ENCODE data around the gene SLC12A6. TPM values are rescaled to one million over a fixed set of nuclear protein-coding genes. Genes with fewer than 3 reads are reported as not detected.

The SLC12A6 gene
- total and polyA plus RNA-seq, 8 donors = 25.3 to 47.4 (median 29.7) TPM

- no peak for TF ChIP-seq CTCF (IDR thresholded peaks at IDR 0.05)
- Histone ChIP-seq H3K27ac (peak overlapping the region in 1 of 2 donors; percentile 30), H3K27me3 (no peaks in the 10 kb centered on the region), H3K9me3 (no peaks in the 10 kb centered on the region), H3K4me1 (peaks cover 11 to 58% of the 10 kb centered on the region in 2 donors), H3K4me3 (no peak overlapping the region), H3K36me3 (no peaks in the 10 kb centered on the region)
- intact Hi-C loops (cut with DNase I) = loop anchor here in 1 of 2 donors (10.0 kb wide), 1 partner anchor 87 kb away; no protein-coding TSS in a partner anchor
- ATAC-seq (peak; percentile 22), DNase-seq (peak in 1 of 4 donors; percentile 49)
Observed at GRCh38 chr15:34331809-34332208, 5.8 kb downstream of the SLC12A6 start.

GRCh38 chr15:34330279-34330678, 7.3 kb downstream of the SLC12A6 start:
- H3K4me1 ChIP-seq = peaks cover 11 to 42% of the 10 kb centered on the region in 2 donors
- no peak for ATAC-seq
- no peak overlapping the region for H3K27ac ChIP-seq
- intact Hi-C loops (cut with DNase I) = loop anchor here in 1 of 2 donors (10.0 kb wide), 1 partner anchor 85 kb away; no protein-coding TSS in a partner anchor
- no peak overlapping the region for H3K4me3 ChIP-seq
- TF ChIP-seq CTCF (IDR thresholded peaks at IDR 0.05) = no peak
- H3K9me3 ChIP-seq = no peaks in the 10 kb centered on the region
- H3K36me3 ChIP-seq = no peaks in the 10 kb centered on the region
- H3K27me3 ChIP-seq = no peaks in the 10 kb centered on the region
- DNase-seq = no peak

GRCh38 chr15:34329006-34329405, 8.6 kb downstream of the SLC12A6 start:
- Histone ChIP-seq H3K4me3 (no peak overlapping the region), H3K9me3 (no peaks in the 10 kb centered on the region), H3K36me3 (no peaks in the 10 kb centered on the region), H3K27me3 (no peaks in the 10 kb centered on the region), H3K27ac (no peak overlapping the region), H3K4me1 (peaks cover under 1 to 31% of the 10 kb centered on the region in 2 donors)
- DNase-seq (no peak), ATAC-seq (no peak)
- intact Hi-C loops (cut with DNase I) = no loop called here
- no peak for TF ChIP-seq CTCF (IDR thresholded peaks at IDR 0.05)

- ATAC-seq = no peak
- Histone ChIP-seq H3K27ac (no peak overlapping the region), H3K4me3 (no peak overlapping the region), H3K9me3 (no peaks in the 10 kb centered on the region), H3K4me1 (peaks cover 0 to 23% of the 10 kb centered on the region in 2 donors), H3K36me3 (no peaks in the 10 kb centered on the region), H3K27me3 (no peaks in the 10 kb centered on the region)
- no peak for TF ChIP-seq CTCF (IDR thresholded peaks at IDR 0.05)
- intact Hi-C loops (cut with DNase I) = no loop called here
- DNase-seq = no peak
Observed at GRCh38 chr15:34327906-34328305, 9.7 kb downstream of the SLC12A6 start.

GRCh38 chr15:34325368-34325767, 12.2 kb downstream of the SLC12A6 start:
- H3K27ac ChIP-seq = no peak overlapping the region
- no peak for TF ChIP-seq CTCF (IDR thresholded peaks at IDR 0.05)
- no peaks in the 10 kb centered on the region for H3K36me3 ChIP-seq
- no peak overlapping the region for H3K4me3 ChIP-seq
- no peaks in the 10 kb centered on the region for H3K27me3 ChIP-seq
- DNase-seq (no peak), ATAC-seq (no peak)
- H3K4me1 ChIP-seq = peaks cover 0 to 7% of the 10 kb centered on the region in 2 donors
- intact Hi-C loops (cut with DNase I) = no loop called here
- no peaks in the 10 kb centered on the region for H3K9me3 ChIP-seq

Data from left lung (tissue), 10 donors.